Activated CD8-positive, alpha-beta memory T cell treated with anti-CD3 and anti-CD28 coated beads for 48 hours (primary cell): ENCODE measurements around the gene PLEKHH3.
"Not testable (repeated sequence)": the region's sequence is repeated elsewhere in the genome, so short reads cannot be mapped to it uniquely, and the experiment has no call there.

Source experiments
- DNase-seq, 3 experiments: peaks; one replicate each; pipeline ENCODE4 v3.0.0-alpha.2; 2020; ENCODE audit warnings: low read depth in 2 of 3, low spot score in 2 of 3

PLEKHH3 gene

DNA sequence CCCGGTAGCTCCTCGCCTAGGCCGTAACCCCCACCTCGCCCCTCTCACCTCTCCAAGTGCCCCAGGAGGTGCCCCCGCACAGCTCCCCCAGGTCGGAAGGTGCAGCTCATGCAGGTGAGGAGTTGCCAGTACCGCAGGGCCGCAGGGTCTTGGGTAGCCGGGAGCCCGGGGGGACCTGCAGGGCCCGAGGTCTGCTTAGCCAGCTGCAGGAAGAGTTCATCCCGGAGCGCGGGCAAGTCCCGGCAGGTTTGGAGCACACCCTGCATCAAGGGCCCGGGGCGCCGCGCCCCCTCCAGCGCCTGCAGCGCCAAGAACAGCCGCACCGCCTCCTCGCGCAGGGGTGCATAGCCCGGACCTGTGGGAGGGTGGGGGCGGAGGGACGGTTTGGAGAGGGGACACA lies 4.8 kb downstream of the PLEKHH3 start:
- DNase-seq: no peak

DNA sequence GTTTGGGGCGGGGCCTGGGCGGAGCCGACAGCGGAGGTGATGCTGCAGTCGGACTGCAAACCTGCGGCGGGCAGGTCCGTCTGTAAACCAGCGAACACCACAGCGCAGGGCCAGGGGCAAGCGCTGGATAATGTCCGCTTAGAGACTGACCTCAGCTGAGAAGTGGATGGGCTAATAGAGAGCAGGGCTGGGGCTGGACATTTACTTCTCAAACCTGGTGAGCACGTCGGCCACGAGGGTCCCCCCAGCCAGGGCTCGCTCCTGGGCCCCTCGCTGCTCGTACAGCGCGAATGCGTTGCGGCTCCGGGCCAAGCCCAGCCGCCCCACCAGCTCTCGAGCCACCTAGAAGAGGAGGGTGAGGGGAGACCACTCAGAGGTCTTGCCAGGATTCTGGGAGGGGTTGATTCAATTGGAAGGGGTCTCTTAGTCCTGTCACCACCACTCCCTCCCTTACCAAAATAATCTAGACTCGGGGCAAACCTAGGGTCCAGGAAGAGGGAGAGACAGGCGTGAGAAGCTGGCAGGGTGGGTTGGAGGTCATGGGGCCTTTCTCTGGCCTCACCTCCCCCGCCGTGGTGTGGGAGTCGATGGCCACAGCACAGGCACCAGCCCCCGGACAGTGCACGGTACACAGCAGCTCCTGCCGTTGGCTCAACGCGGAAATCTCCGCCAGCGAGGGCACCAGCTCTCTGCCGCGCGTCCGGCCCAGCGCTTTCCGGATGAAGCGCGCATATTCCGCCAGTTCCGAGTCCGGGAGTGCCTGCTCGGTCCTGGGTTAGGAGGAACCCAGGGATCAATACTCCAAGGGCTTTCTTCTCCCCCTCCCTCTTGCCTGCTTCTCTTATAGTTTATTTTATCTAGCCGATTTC lies 5.8 kb downstream of the PLEKHH3 start:
- no peak for DNase-seq

- DNase-seq: no peak
These were observed 6.6 kb downstream of the PLEKHH3 start for GRCh38 chr17:42669977-42670788.

GRCh38 chr17:42669705-42669976 lies 7.2 kb downstream of the PLEKHH3 start:
- DNase-seq: no peak

DNA sequence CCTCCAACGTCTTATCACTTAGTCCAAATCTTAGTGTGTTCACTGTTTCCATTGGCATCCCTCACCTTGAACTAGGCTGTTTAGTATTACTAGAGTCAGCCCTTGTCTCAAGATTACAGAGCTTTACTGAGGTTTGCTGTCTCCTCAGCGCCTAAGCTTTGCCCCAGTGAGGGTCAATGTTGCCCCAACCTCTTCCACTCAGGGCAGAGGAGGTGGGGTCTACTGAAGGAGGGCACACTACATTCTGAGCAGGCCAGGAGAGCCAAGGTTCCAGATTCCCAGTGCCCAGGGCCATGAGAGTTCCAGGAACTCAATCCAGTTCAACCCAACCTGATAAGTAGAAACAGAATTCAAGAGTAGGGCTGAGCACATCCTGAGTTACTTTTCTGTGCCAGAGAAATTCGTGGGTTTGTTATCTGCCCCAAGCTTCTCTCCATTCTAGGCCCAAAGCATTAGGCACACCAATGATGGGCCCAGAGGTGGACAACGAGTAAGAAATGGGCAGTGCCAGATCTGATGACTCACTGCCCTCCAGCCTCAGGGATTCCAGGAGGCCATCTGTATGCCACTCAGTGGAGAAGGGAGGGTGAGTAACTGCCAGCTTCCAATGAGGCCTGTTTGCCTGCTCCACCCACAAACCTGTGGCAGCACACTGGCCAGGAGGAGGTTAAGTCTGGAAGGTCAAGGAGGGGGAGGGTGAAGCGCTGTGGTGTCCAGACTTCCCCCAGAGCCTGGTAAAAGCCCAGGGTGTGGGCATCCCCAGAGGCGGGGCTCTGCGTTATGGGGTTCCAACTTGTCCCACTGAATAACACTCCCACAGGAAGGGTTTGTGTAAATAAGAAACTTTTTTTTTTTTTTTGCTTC lies 9.5 kb downstream of the PLEKHH3 start:
- DNase-seq: no peak

DNA sequence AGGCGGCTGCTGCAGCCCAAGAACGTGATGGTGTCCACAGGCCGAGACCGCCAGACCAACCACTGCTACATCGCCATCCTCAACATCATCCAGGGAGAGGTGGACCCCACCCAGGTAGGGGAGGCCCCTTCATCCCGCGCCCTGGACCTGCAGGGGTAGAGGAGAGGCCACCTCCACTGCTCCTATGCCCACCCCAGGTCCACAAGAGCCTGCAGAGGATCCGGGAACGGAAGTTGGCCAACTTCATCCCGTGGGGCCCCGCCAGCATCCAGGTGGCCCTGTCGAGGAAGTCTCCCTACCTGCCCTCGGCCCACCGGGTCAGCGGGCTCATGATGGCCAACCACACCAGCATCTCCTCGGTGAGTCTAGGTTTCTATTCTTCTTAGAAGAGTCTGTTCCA lies 10.7 kb downstream of the PLEKHH3 start:
- DNase-seq: not testable (repeated sequence)

DNA sequence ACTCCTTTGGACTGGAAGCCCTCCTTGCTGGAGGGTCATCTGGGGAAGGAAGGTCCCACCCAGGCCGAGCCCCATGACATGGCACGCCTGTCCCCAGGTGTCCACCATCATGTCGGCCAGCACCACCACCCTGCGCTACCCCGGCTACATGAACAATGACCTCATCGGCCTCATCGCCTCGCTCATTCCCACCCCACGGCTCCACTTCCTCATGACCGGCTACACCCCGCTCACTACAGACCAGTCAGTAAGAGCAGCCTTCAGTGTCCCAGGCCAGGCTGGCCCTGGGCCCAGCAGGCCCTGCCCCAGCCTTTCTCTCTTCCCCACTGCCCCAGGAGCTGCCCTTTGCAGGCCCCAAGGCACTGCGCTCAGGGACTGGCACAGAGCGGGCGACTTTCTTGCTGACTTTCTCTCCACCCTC lies 11.2 kb downstream of the PLEKHH3 start:
- no peak for DNase-seq

DNA sequence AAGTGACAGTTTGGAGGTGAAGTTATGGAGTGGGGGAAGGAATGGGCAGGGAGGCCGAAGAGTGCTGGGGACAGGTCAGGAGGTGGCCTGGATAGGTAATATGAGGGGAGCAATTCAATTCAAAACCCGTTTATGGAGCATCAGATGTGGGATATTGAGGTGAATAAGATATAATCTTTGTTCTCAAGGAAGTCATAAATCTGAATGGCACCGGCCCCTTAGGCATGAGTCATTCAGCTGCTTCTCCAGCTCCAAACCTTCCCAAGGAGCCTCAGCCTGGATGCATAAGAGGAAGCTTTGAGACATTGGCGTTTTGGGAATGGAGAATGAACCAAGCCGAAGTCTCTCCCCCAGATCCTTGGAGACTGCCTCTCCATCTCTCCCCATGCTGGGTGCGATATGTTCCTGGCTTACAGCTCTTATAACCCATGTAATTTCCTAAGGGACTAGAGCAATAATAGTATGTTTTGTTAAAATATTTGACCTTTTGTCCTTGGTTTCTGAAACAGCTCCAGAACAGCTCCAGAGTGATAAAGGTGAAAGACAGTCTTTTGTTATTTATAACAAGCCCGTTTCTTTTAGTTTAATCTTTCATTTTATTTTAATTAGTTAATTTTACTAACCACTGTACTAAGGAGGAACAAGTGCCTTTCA lies 16.0 kb downstream of the PLEKHH3 start:
- DNase-seq: no peak

DNA sequence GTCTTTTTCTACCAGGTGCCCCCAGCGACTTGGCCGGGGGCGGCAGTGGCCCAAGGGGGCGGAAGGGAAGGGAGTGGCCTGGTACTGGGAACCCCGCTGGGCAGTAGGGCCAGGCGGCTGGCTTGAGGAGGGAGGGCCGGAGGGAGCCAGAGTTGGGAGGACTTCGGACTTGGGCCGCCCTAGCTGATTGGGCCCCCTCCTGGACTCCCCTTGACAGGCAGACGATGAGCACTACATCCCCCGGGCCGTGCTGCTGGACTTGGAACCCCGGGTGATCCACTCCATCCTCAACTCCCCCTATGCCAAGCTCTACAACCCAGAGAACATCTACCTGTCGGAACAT lies 16.9 kb downstream of the PLEKHH3 start:
- DNase-seq: not testable (repeated sequence)

DNA sequence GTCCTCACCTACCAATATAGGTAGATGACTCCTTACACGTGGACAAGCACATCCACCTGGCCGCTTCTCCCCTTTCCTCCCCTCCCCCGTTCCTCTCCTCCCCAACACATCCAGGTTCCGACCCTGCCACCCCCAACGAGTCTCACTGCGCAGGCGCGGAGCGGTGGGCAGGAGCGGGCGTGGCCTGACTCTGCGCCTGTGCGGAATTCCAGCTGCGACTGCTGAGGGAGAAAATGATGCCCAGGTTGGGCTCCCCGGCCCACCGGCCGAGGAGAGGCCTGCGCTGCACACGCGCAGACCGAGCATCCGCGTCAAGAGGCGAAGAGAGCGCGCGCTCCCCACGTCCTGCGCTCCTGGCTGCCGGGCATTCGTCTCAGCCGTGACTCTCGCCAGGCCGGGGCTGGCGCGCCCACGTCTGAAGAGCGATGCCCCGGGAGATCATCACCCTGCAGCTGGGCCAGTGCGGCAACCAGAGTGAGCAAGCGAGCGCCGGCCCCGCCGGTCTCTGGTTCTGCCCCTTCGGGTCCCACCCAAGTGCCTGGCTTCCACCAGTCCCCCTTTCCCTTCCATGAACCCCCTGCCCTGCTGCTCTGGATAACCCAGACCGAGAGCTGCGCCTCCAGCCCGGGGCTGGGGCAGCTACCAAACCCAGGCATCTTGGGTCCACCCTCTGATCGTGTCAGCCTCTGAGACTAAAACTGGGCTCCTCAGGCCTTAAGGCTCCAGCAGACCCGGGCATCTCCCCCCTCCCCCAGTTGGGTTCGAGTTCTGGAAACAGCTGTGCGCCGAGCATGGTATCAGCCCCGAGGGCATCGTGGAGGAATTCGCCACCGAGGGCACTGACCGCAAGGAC lies 17.5 kb downstream of the PLEKHH3 start, which contains the start of gene TUBG2:
TUBG2 (plus strand) TSS at position 206 of the 853 bp plus-strand sequence; CDS start at position 426, 220 bp downstream.
- DNase-seq: peak in 1 of 3 experiments; percentile 66

DNA sequence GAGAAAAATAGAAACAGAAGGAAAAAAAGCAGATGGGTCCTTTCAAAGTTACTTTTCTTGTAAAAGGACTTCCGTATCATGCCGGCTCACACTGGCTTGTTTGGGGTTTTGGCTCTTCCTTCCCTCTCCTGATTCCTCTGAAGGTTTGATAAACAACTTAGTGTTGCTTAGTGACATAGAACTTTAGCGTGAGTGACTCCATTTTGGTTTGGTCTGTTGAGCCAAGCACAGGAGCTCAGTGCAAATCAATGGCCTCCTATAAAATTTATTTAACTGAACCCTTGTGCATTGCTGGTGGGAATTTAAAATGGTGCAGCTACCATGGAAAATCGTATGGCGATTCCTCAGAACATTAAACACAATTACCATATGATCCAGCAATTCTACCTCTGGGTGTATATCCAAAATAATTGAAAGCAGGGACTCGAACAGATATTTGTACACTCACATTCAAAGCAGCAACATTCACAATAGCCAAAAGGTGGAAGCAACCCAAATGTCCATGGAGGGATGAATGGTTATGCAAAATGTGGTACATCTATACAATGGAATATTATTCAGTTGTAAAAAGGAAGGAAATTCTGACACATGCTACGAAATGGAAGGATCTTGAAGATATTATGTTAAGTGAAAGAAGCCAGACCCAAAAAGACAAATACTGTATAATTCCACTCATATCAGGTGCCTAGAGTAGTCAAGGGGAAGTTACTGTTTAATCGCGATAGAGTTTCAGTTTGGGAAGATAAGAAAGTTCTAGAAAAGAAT lies 18.8 kb downstream of the PLEKHH3 start:
- no peak for DNase-seq

GRCh38 chr17:42655528-42655927 lies 21.3 kb downstream of the PLEKHH3 start:
- no peak for DNase-seq

GRCh38 chr17:42653179-42654124 lies 23.3 kb downstream of the PLEKHH3 start:
- no peak for DNase-seq

DNA sequence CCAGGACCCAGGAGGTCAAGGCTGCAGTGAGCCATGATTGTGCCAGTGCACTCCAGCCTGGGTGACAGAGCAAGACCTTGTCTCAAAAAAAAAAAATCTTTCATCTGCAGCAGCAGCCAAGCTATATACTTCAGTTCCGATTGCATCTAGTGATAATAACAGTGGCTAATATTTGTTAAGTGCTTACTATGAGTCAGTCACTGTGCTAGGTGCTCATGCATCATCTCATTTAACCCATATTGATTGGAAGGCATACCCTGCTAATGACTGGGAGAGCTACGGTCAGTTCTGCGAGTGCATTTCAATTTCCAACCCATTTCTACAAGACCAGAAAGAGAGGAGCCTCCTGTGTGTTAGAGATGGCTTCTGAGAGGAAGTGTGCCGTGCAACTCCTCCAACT lies 25.4 kb downstream of the PLEKHH3 start:
- DNase-seq: no peak

- DNase-seq: no peak
These were observed 29.0 kb downstream of the PLEKHH3 start for GRCh38 chr17:42647778-42648177.

DNA sequence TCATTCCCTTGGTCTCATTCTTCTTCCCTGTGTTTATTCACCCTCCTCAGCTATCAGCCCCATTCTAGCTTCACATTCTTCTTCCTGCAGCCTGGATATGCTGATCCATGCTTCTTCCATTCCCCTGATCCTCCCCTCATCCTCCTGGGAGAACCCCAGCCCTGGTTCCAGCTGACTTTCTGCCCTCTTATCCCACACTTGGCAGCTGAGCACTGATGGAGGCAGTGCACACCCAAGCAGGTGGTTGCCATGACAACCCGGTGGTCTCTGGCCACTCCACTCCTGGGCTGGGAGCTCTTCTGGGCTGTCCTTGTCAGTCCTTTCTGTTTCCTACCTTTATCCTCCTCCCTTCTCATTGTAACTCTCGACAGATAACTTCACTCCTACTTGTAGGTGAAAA lies 34.5 kb downstream of the PLEKHH3 start:
- no peak for DNase-seq

DNA sequence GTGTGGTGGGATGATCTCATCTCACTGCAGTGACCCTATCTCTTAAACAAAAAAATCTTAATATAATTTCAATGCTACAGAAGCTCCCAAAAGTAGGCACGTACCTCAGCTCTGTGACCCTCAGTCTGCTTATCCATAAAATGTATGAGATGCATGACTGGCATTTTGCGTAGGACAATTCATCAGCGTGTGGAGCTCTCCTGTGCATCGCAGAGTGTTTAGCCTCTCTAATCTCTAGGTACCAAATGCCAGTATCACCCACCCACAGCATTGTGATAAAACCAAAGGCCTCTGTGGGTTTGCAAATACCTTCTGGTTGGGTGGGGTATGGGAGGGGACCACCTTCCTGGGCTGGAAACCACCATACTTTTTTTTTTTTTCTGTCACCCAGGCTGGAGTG lies 36.7 kb downstream of the PLEKHH3 start:
- DNase-seq: no peak

DNA sequence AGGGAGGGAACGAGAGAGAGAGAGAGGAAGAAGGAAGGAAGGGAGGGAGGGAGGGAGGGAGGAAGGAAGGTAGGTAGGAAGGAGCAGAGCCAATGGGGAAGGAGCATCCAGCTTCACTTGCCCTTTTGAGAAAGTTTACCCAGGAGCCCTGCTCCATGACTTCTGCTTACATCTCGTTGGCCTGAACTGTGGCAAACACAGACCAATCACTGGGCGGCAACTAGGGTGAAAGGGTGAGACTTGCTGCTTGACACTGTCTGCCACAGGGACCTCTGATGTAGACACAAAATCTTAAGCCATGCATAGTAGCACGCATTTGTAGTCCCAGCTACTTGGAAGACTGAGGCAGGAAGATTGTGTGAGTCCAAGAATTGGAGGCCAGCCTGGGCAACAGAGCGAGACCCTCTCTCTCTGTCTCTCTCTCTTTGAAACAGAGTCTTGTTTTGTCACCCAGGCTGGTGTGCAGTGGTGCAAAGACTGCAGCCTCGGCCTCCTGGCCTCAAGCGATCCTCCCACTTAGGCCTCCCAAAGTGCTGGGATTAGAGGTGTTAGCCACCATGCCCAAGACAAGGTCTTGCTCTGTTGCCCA lies 37.2 kb downstream of the PLEKHH3 start:
- DNase-seq: no peak
